Measurements from ENCODE around the gene CLK4. TPM values are rescaled to one million over a fixed set of nuclear protein-coding genes. Genes with fewer than 3 reads are reported as not detected.

The CLK4 gene
- total RNA-seq, 1 donor from 2014 or later, result 19.9 TPM

DNA sequence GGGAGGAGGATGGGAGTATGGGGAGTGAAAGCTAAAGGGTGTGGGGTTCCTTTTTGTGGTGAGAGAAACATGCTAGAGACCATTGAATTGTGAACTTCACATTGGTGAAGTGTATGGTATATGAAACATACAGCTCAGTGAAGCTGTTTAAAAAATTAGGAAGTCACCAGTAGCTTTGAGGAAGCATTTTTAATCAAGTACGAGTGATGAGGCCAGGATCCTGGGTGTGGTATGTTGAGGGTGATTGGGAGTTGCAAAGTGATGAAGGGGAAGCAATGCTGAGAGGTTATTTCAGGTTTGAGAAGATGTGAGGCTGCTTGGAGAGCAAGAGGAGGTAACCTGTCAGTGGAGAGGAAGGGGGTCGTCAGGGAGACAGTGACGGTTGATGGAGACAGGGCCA, 22.7 kb upstream of the CLK4 start:
- Mint-ChIP-seq H3K27ac (ENCODE audit: unreplicated experiment) (no peak overlapping the region), H3K4me1 (ENCODE audit: unreplicated experiment) (peaks cover 5% of the 10 kb centered on the region), H3K4me3 (ENCODE audit: unreplicated experiment) (no peak overlapping the region), H3K9me3 (ENCODE audit: unreplicated experiment) (peaks cover 8% of the 10 kb centered on the region), H3K27me3 (ENCODE audit: unreplicated experiment) (peaks cover 7% of the 10 kb centered on the region), H3K36me3 (ENCODE audit: low read depth, unreplicated experiment) (peaks cover 15% of the 10 kb centered on the region)
- TF ChIP-seq, protein P1, sequence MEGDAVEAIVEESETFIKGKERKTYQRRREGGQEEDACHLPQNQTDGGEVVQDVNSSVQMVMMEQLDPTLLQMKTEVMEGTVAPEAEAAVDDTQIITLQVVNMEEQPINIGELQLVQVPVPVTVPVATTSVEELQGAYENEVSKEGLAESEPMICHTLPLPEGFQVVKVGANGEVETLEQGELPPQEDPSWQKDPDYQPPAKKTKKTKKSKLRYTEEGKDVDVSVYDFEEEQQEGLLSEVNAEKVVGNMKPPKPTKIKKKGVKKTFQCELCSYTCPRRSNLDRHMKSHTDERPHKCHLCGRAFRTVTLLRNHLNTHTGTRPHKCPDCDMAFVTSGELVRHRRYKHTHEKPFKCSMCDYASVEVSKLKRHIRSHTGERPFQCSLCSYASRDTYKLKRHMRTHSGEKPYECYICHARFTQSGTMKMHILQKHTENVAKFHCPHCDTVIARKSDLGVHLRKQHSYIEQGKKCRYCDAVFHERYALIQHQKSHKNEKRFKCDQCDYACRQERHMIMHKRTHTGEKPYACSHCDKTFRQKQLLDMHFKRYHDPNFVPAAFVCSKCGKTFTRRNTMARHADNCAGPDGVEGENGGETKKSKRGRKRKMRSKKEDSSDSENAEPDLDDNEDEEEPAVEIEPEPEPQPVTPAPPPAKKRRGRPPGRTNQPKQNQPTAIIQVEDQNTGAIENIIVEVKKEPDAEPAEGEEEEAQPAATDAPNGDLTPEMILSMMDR (IDR thresholded peaks at IDR 0.05; ENCODE audit: unreplicated experiment), result no peak
- DNase-seq (ENCODE audit: low spot score), result no peak

DNA sequence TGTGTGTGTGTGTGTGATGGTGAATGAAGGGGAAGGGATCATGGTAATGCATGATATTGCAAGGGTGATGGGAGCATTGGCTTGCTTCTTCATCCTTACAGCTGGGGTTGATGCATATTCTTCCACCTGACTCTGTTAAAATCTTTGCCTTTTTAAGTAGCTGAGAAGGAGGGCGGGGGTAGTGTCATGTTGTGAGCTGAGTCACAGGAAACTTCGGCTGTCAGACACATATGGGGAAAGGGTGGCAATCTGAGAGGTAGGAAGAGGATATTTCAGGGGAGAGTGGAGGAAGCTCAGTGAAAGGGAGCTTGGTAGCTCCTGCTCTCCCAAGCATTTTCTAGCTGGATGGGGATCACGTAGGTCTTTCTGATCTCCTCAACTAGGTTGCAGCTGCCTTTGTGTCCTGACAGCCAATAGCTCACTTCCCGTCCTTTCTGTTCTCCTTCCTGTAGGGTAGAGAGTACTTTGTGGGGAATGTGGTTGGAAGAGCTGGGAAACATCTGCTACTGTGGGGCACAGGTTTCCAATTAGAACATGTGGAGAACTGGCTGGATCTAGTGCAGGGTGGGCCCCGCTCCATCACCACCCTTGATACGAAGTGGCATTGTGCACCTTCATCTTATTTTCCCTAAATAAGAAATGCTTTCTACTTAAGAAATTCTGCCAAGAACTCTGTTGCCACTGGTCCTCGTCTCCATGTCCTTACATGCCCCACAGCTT, 18.1 kb upstream of the CLK4 start:
- H3K27ac Mint-ChIP-seq (ENCODE audit: unreplicated experiment), result no peak overlapping the region
- peaks cover 12% of the 10 kb centered on the region for H3K27me3 Mint-ChIP-seq (ENCODE audit: unreplicated experiment)
- peaks cover 14% of the 10 kb centered on the region for H3K9me3 Mint-ChIP-seq (ENCODE audit: unreplicated experiment)

DNA sequence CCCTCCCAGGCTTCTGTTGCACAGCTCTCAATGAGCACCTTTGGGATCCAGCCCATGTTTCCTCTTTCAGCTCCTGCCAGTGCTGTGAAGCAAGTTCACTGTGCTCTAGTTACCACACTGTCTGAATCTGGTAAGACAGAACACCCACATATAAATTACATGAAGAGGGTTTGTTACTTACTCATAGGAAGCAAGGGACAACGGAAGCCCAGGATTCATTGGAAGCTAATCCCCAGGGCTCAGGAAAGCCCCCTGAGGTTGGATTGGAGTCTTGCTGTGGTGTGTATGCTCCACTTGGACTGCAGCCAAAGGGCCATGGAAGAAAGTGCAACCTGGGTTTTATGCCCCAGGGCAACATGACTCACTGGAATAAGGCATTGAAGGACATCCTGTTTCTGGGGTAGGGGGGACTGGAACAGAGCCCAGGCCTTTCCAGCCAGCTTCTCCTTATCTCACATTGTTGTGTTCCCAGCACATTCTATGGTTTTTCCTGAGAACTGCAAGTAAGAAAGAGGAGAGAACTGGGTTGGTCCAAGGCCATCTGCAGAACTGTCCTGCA, 15.6 kb upstream of the CLK4 start:
- H3K4me3 Mint-ChIP-seq (ENCODE audit: unreplicated experiment), result no peak overlapping the region

More for the DNA sequence above, 18.1 kb upstream of the CLK4 start:
- Mint-ChIP-seq H3K36me3 (ENCODE audit: low read depth, unreplicated experiment) (peaks cover 23% of the 10 kb centered on the region), H3K4me1 (ENCODE audit: unreplicated experiment) (peaks cover 9% of the 10 kb centered on the region), H3K4me3 (ENCODE audit: unreplicated experiment) (peak overlapping the region; percentile 4)
- TF ChIP-seq, protein P1 (IDR thresholded peaks at IDR 0.05; ENCODE audit: unreplicated experiment), result no peak
- no peak for DNase-seq (ENCODE audit: low spot score)

DNA sequence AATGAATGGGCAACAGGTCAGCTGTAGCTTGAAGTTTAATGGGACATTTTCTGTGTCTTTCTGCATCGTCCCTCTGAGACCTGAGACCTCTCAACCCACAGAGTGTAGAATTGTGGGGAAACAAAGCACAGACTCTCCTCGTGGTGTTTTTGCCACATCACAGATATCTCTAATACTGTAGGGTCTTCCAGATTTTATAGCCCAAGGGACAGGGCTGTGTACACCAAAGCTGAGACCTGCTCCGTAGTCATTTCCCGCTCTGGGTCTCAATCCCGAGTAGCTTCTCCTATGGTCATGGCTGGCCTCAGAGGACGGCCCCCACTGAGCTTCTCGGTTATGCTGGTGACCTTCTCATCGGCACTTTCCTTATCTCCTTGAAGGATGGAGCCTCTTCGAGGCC, 14.9 kb upstream of the CLK4 start:
- DNase-seq (ENCODE audit: low spot score), result no peak
- TF ChIP-seq, protein P1 (IDR thresholded peaks at IDR 0.05; ENCODE audit: unreplicated experiment), result no peak
- peaks cover 9% of the 10 kb centered on the region for H3K4me1 Mint-ChIP-seq (ENCODE audit: unreplicated experiment)
- peaks cover 12% of the 10 kb centered on the region for H3K27me3 Mint-ChIP-seq (ENCODE audit: unreplicated experiment)
- H3K4me3 Mint-ChIP-seq (ENCODE audit: unreplicated experiment), result no peak overlapping the region
- peaks cover 12% of the 10 kb centered on the region for H3K36me3 Mint-ChIP-seq (ENCODE audit: low read depth, unreplicated experiment)
- H3K27ac Mint-ChIP-seq (ENCODE audit: unreplicated experiment), result no peak overlapping the region
- peaks cover 14% of the 10 kb centered on the region for H3K9me3 Mint-ChIP-seq (ENCODE audit: unreplicated experiment)

More for the DNA sequence above, 15.6 kb upstream of the CLK4 start:
- DNase-seq (ENCODE audit: low spot score), result no peak
- peaks cover 9% of the 10 kb centered on the region for H3K4me1 Mint-ChIP-seq (ENCODE audit: unreplicated experiment)
- H3K36me3 Mint-ChIP-seq (ENCODE audit: low read depth, unreplicated experiment), result peaks cover 12% of the 10 kb centered on the region
- peaks cover 12% of the 10 kb centered on the region for H3K27me3 Mint-ChIP-seq (ENCODE audit: unreplicated experiment)
- H3K27ac Mint-ChIP-seq (ENCODE audit: unreplicated experiment), result no peak overlapping the region
- TF ChIP-seq, protein P1 (IDR thresholded peaks at IDR 0.05; ENCODE audit: unreplicated experiment), result no peak
- H3K9me3 Mint-ChIP-seq (ENCODE audit: unreplicated experiment), result peaks cover 14% of the 10 kb centered on the region

All from endothelial cell (in vitro differentiated cells).